ENCODE data around the gene AP5Z1.

The AP5Z1 gene

GRCh38 chr7:4775250-4775847 is at the start of gene AP5Z1:
AP5Z1 (plus strand) TSS chr7:4775623; CDS start chr7:4775716, 93 bp downstream.
- peak; percentile 88 to 89 for DNase-seq (ENCODE audit: low read depth in 2 of 2)

GRCh38 chr7:4725850-4726450 is 49.5 kb upstream of the AP5Z1 start:
- DNase-seq (ENCODE audit: low read depth in 2 of 2), result no peak

- no peak for DNase-seq (ENCODE audit: low read depth in 2 of 2)
Measured at GRCh38 chr7:4726566-4726965, 48.9 kb upstream of the AP5Z1 start.

- DNase-seq (ENCODE audit: low read depth in 2 of 2), result no peak
Measured at GRCh38 chr7:4727914-4728705, 47.3 kb upstream of the AP5Z1 start.

- no peak for DNase-seq (ENCODE audit: low read depth in 2 of 2)
Measured at GRCh38 chr7:4729266-4729665, 46.2 kb upstream of the AP5Z1 start.

GRCh38 chr7:4730276-4730675 is 45.1 kb upstream of the AP5Z1 start:
- DNase-seq (ENCODE audit: low read depth in 2 of 2), result no peak

GRCh38 chr7:4730971-4731370 is 44.5 kb upstream of the AP5Z1 start:
- DNase-seq (ENCODE audit: low read depth in 2 of 2), result no peak

- DNase-seq (ENCODE audit: low read depth in 2 of 2), result no peak
Measured at GRCh38 chr7:4731803-4732202, 43.6 kb upstream of the AP5Z1 start.

- DNase-seq (ENCODE audit: low read depth in 2 of 2), result no peak
Measured at GRCh38 chr7:4733936-4734528, 41.4 kb upstream of the AP5Z1 start.

- no peak for DNase-seq (ENCODE audit: low read depth in 2 of 2)
Measured at GRCh38 chr7:4734587-4735345, 40.7 kb upstream of the AP5Z1 start.

GRCh38 chr7:4737300-4737699 is 38.1 kb upstream of the AP5Z1 start:
- DNase-seq (ENCODE audit: low read depth in 2 of 2), result no peak

GRCh38 chr7:4738711-4739527 is 36.5 kb upstream of the AP5Z1 start:
- no peak for DNase-seq (ENCODE audit: low read depth in 2 of 2)

- DNase-seq (ENCODE audit: low read depth in 2 of 2), result no peak
Measured at GRCh38 chr7:4739528-4739992, 35.9 kb upstream of the AP5Z1 start.

GRCh38 chr7:4740796-4741195 is 34.6 kb upstream of the AP5Z1 start:
- no peak for DNase-seq (ENCODE audit: low read depth in 2 of 2)

GRCh38 chr7:4742051-4742573 is 33.3 kb upstream of the AP5Z1 start:
- DNase-seq (ENCODE audit: low read depth in 2 of 2), result no peak

- no peak for DNase-seq (ENCODE audit: low read depth in 2 of 2)
Measured at GRCh38 chr7:4742852-4743251, 32.6 kb upstream of the AP5Z1 start.

GRCh38 chr7:4744391-4745264 is 30.8 kb upstream of the AP5Z1 start:
- DNase-seq (ENCODE audit: low read depth in 2 of 2), result peak; percentile 42 to 45

- DNase-seq (ENCODE audit: low read depth in 2 of 2), result no peak
Measured at GRCh38 chr7:4745265-4745919, 30.0 kb upstream of the AP5Z1 start.

Measured in activated CD4-positive, alpha-beta T cell treated with anti-CD3 and anti-CD28 coated beads for 24 hours (primary cell).